GM12878 (cell line): ENCODE data around the gene LTB4R. TPM values are rescaled to one million over a fixed set of nuclear protein-coding genes. Genes with fewer than 3 reads are reported as not detected.

ENCODE experiments used
- ATAC-seq: fragments of 200-7000 bp; cut with Tn5 transposase; 3 replicates; pipeline ENCODE4 v1.9.1; 2020; ENCODE audit warnings: mild to moderate bottlenecking, moderate library complexity
- BruUV-seq: library from RNA; stranded (reverse); fragments of 400-500 nt; replicated peaks from 2 replicates; lab custom pipeline; 2021; lab: Mats Ljungman, UMichigan
- CTCF ChIA-PET: fragments of 300-600 bp; sonication (Branson Sonifier 250); formaldehyde crosslinking; extraction: SDS; loops from one replicate; lab custom pipeline; 2021; ENCODE audit warnings: inconsistent platforms; lab: Yijun Ruan, JAX
- POLR2A ChIA-PET: fragments of 350-600 bp; formaldehyde crosslinking; extraction: SDS; loops from one replicate; lab custom pipeline; 2021; ENCODE audit warnings: inconsistent platforms; lab: Charles Lee
- RAD21 ChIA-PET: fragments of 300-600 bp; sonication (Branson Sonifier 250); formaldehyde crosslinking; loops from one replicate; lab custom pipeline; 2023; ENCODE audit warnings: antibody characterized with exemption; ENCODE audit not compliant: unreplicated experiment; lab: Charles Lee
- SMC1A ChIA-PET: fragments of 300-600 bp; sonication (Branson Sonifier 250); formaldehyde crosslinking; loops from one replicate; lab custom pipeline; 2023; ENCODE audit not compliant: unreplicated experiment, uncharacterized antibody; lab: Charles Lee
- DNase-seq: peaks from one replicate; pipeline ENCODE4 v3.0.0-alpha.2; 2011; ENCODE audit warnings: low read depth, low spot score
- FAIRE-seq: peaks from 3 replicates; lab custom pipeline; 2011; peaks lifted over from hg19 to GRCh38; lab: Jason Lieb, UNC
- H2AFZ ChIP-seq: 2 replicates; pipeline ENCODE4 v1.6.0; 2011; ENCODE audit warnings: low read depth, low read length, control low read depth; ENCODE audit not compliant: control insufficient read depth
- H3K27ac ChIP-seq: 2 replicates; pipeline ENCODE4 v1.5.1; 2011; ENCODE audit warnings: control low read depth; ENCODE audit not compliant: control insufficient read depth, insufficient read depth
- H3K27me3 ChIP-seq, 2 experiments: replicated peaks in 1 of 2; 2 replicates each; pipeline versions ENCODE4 v1.6.0 to v1.6.1; 2011; ENCODE audit warnings: low read length in 1 of 2; ENCODE audit not compliant: control insufficient read depth in 2 of 2, insufficient read depth in 2 of 2
- H3K36me3 ChIP-seq, 2 experiments: 2 replicates each; pipeline ENCODE4 v1.5.1; 2011; ENCODE audit warnings: low read length in 1 of 2; ENCODE audit not compliant: control insufficient read depth in 2 of 2, insufficient read depth in 2 of 2
- H3K4me1 ChIP-seq: 2 replicates; pipeline ENCODE4 v1.6.1; 2011; ENCODE audit warnings: mild to moderate bottlenecking, low read length, moderate library complexity, mixed read lengths; ENCODE audit not compliant: control insufficient read depth, insufficient read depth
- H3K4me2 ChIP-seq: 2 replicates; pipeline ENCODE4 v1.6.0; 2011; ENCODE audit warnings: control low read depth; ENCODE audit not compliant: control insufficient read depth, insufficient read depth
- H3K4me3 ChIP-seq: fragments of 200-600 bp; sonication (generic); 2 replicates; pipeline ENCODE4 v1.5.1; 2016
- H3K79me2 ChIP-seq: 2 replicates; pipeline ENCODE4 v1.6.0; 2011; ENCODE audit warnings: low read length; ENCODE audit not compliant: control insufficient read depth, insufficient read depth
- H3K9ac ChIP-seq: 2 replicates; pipeline ENCODE4 v1.8.0; 2011; ENCODE audit warnings: low read length, control low read depth, mixed read lengths; ENCODE audit not compliant: control insufficient read depth, insufficient read depth
- H3K9me3 ChIP-seq: replicated peaks from 3 replicates; pipeline ENCODE4 v1.5.1; 2011; ENCODE audit warnings: mild to moderate bottlenecking, low read length; ENCODE audit not compliant: control insufficient read depth, insufficient read depth
- H4K20me1 ChIP-seq: 2 replicates; pipeline ENCODE4 v1.6.0; 2011; ENCODE audit not compliant: control insufficient read depth, insufficient read depth
- ATF3 ChIP-seq: IDR thresholded peaks from 2 replicates; pipeline ENCODE4 v1.6.1; 2011; ENCODE audit warnings: low read depth, mild to moderate bottlenecking, low read length, moderate library complexity, borderline replicate concordance; ENCODE audit errors: extremely low read depth
- CBX5 ChIP-seq: sonication (generic); IDR thresholded peaks from 2 replicates; pipeline ENCODE4 v1.6.1; 2016; ENCODE audit warnings: low read depth, moderate library complexity, mild to moderate bottlenecking, inconsistent platforms
- HCFC1 ChIP-seq: fragments of 150-350 bp; IDR thresholded peaks from 2 replicates; pipeline ENCODE4 v1.6.1; 2014; ENCODE audit warnings: low read length
- IKZF2 ChIP-seq, 2 experiments: fragments of 450-650 bp; IDR thresholded peaks; 2 replicates each; pipeline ENCODE4 v1.6.1; 2017; ENCODE audit warnings: mild to moderate bottlenecking in 2 of 2, moderate library complexity in 2 of 2
- KDM1A ChIP-seq: fragments of 200-600 bp; sonication (generic); IDR thresholded peaks from 2 replicates; pipeline ENCODE4 v1.6.1; 2016; ENCODE audit warnings: borderline replicate concordance
- MEF2B ChIP-seq: fragments of 450-650 bp; IDR thresholded peaks from 2 replicates; pipeline ENCODE4 v1.6.1; 2018; ENCODE audit warnings: mild to moderate bottlenecking, moderate library complexity; ENCODE audit not compliant: partially characterized antibody, poor library complexity, severe bottlenecking
- MTA2 ChIP-seq: fragments of 450-650 bp; IDR thresholded peaks from 2 replicates; pipeline ENCODE4 v1.6.1; 2016; ENCODE audit warnings: low read depth, mild to moderate bottlenecking, moderate library complexity
- POLR2A ChIP-seq: IDR thresholded peaks from 2 replicates; pipeline ENCODE4 v1.6.1; 2011; ENCODE audit warnings: low read depth, mild to moderate bottlenecking, low read length
- RAD21 ChIP-seq: IDR thresholded peaks from 2 replicates; pipeline ENCODE4 v1.6.1; 2011; ENCODE audit warnings: mild to moderate bottlenecking, low read depth, low read length, moderate library complexity; ENCODE audit not compliant: insufficient read depth
- RB1 ChIP-seq: fragments of 450-650 bp; formaldehyde crosslinking; IDR thresholded peaks from 2 replicates; pipeline ENCODE4 v1.6.1; 2017; ENCODE audit warnings: mild to moderate bottlenecking, borderline replicate concordance
- SMAD1 ChIP-seq: fragments of 450-650 bp; IDR thresholded peaks from 2 replicates; pipeline ENCODE4 v1.6.1; 2018; ENCODE audit warnings: mild to moderate bottlenecking, low read depth; ENCODE audit not compliant: partially characterized antibody
- SP1 ChIP-seq: IDR thresholded peaks from one replicate; pipeline ENCODE4 v1.6.1; 2011; ENCODE audit warnings: low read depth, low read length
- SPI1 ChIP-seq: IDR thresholded peaks from 2 replicates; pipeline ENCODE4 v1.6.1; 2011; ENCODE audit warnings: low read depth, mild to moderate bottlenecking, low read length, moderate library complexity, borderline replicate concordance; ENCODE audit not compliant: insufficient read depth
- WGBS: methylation state at CpG from one replicate; pipeline ENCODE4 v1.1.6; 2016; ENCODE audit warnings: low lambda C conversion rate; ENCODE audit not compliant: insufficient replicate concordance, insufficient coverage; ENCODE audit errors: missing lambda C conversion rate; 5-methylcytosine and 5-hydroxymethylcytosine counted together
- in situ Hi-C: fragments of 300-500 bp; cut with MboI; formaldehyde crosslinking; loops from 9 replicates; pipeline ENCODE4 v1.14.3; 2018; ENCODE audit warnings: mixed read lengths
- intact Hi-C: fragments of 100-400 bp; cut with micrococcal nuclease; formaldehyde crosslinking; loops from one replicate; pipeline ENCODE4 v1.14.2; 2022; ENCODE audit not compliant: unreplicated experiment
- polyA plus RNA-seq, 11 experiments: library from polyadenylated mRNA; depleted of rRNA in 4 of 11; unstranded in 6 of 11; stranded (reverse) in 5 of 11; fragments of >200 nt; fragmentation: Nextera tagmentation in 4 of 11; fragmentation: Illumina TruSeq in 1 of 11; extraction: Ambion mirVana in 4 of 11; extraction: Trizol in 1 of 11; gene quantifications; 1 replicate in 1 of 11; 2 replicates in 10 of 11; pipeline versions ENCODE4 v1.2.1 to v1.2.3, GENCODE V29; 2011 to 2016; ENCODE audit warnings: inconsistent platforms in 2 of 11, missing spikeins in 2 of 11, low read depth in 1 of 11
- total RNA-seq, 4 experiments: library from RNA; depleted of rRNA in 3 of 4; stranded (reverse); fragments of >200 nt in 3 of 4; fragmentation: Illumina TruSeq in 1 of 4; extraction: Trizol in 1 of 4; gene quantifications; 2 replicates each; pipeline versions ENCODE4 v1.2.1 to v1.2.3, GENCODE V29; 2013 to 2021
- TF ChIP-seq, protein P1 (sequence below): fragments of 450-650 bp; IDR thresholded peaks from 2 replicates; pipeline ENCODE4 v1.6.1; 2016; ENCODE audit warnings: mild to moderate bottlenecking, moderate library complexity, borderline replicate concordance
- TF ChIP-seq, protein P2 (sequence below): fragments of 450-650 bp; IDR thresholded peaks from 2 replicates; pipeline ENCODE4 v1.6.1; 2016; ENCODE audit warnings: mild to moderate bottlenecking
- TF ChIP-seq, protein P3 (sequence below): fragments of 150-350 bp; IDR thresholded peaks from 2 replicates; pipeline ENCODE4 v1.6.1; 2014; ENCODE audit warnings: mild to moderate bottlenecking, low read depth, low read length

The LTB4R gene
- total and polyA plus RNA-seq, 10 of the 15 experiments (the other 5 are each of a cell fraction or from before 2014, with no cell fraction given), result 1.2 to 14.0 (median 4.0) TPM

DNA sequence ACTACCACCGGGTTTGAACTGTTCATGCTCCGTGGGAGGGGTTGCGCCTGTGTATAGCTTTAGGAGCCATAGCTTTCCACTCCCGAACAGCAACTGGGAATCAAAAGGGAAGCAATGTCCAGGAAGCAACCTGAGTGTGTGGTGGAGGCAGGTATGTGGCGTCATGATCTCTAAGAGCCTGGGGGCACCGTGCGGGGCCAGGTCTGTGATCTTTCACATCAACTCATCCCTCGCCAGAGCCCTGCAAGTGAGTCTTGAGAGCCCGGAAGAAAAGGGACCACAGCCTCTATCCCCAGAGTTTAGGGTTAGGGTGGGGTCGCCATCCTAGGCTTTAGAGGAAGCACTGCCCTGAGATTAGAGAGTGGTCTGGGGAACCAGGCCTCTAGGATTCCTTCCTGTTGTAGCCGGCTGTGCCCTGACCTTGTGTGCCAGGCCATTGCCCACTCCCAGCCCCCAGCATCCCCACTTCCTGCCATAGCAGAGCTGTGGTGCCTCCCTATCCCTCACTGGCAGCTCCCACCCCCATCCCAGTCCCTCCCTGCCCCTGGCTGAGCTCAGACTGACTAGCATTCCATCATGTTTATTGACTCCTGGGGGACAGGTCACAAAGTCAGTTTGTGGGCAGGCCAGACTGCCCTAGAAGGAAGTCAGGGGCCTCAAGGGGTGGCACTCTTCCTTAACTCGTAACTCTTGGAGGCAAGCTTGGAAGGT is 24.3 kb downstream of the LTB4R start:
- FAIRE-seq (no peak), ATAC-seq (no peak), DNase-seq (no peak)
- no peak overlapping the region for H3K27ac ChIP-seq
- SMC1A ChIA-PET, result interaction anchor here (0.9 to 7.7 kb wide), 3 partner anchors 88 to 149 kb away, joined by 3 to 73 read pairs (median 4); partner anchors contain the start of gene KHNYN
- peaks cover 2 to 12% of the 10 kb centered on the region in 2 experiments; a peak in 3 of 4 replicates for H3K27me3 ChIP-seq
- CTCF ChIA-PET, result interaction anchor here (1.0 to 16.6 kb wide), 5 partner anchors 10 to 104 kb away, joined by 3 to 452 read pairs (median 8); partner anchors contain the start of genes CBLN3, KHNYN and SDR39U1
- POLR2A ChIA-PET, result interaction anchor here (0.6 to 4.0 kb wide), 2 partner anchors 23 to 95 kb away, joined by 3 to 42 read pairs; partner anchors contain the start of genes CBLN3 and KHNYN
- H2AFZ ChIP-seq, result no peak overlapping the region
- H3K4me1 ChIP-seq, result peaks cover 24% of the 10 kb centered on the region
- intact Hi-C loops, result no loop called here
- 80% methylated on average over 12 of the region's 12 CpGs for WGBS
- no TSS peak for BruUV-seq
- no peaks in the 10 kb centered on the region for H3K79me2 ChIP-seq
- H3K4me2 ChIP-seq, result no peak overlapping the region
- H4K20me1 ChIP-seq, result no peaks in the 10 kb centered on the region
- H3K4me3 ChIP-seq, result no peak overlapping the region
- no peaks in the 10 kb centered on the region; a peak in 1 of 4 replicates for H3K36me3 ChIP-seq
- H3K9ac ChIP-seq, result no peak overlapping the region
- TF ChIP-seq, protein P1, sequence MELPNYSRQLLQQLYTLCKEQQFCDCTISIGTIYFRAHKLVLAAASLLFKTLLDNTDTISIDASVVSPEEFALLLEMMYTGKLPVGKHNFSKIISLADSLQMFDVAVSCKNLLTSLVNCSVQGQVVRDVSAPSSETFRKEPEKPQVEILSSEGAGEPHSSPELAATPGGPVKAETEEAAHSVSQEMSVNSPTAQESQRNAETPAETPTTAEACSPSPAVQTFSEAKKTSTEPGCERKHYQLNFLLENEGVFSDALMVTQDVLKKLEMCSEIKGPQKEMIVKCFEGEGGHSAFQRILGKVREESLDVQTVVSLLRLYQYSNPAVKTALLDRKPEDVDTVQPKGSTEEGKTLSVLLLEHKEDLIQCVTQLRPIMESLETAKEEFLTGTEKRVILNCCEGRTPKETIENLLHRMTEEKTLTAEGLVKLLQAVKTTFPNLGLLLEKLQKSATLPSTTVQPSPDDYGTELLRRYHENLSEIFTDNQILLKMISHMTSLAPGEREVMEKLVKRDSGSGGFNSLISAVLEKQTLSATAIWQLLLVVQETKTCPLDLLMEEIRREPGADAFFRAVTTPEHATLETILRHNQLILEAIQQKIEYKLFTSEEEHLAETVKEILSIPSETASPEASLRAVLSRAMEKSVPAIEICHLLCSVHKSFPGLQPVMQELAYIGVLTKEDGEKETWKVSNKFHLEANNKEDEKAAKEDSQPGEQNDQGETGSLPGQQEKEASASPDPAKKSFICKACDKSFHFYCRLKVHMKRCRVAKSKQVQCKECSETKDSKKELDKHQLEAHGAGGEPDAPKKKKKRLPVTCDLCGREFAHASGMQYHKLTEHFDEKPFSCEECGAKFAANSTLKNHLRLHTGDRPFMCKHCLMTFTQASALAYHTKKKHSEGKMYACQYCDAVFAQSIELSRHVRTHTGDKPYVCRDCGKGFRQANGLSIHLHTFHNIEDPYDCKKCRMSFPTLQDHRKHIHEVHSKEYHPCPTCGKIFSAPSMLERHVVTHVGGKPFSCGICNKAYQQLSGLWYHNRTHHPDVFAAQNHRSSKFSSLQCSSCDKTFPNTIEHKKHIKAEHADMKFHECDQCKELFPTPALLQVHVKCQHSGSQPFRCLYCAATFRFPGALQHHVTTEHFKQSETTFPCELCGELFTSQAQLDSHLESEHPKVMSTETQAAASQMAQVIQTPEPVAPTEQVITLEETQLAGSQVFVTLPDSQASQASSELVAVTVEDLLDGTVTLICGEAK, result no peak
- no peak for TF ChIP-seq ATF3
- TF ChIP-seq POLR2A, result no peak
- no peak for TF ChIP-seq KDM1A
- TF ChIP-seq MTA2, result no peak
- TF ChIP-seq CBX5, result no peak
- TF ChIP-seq, protein P2, sequence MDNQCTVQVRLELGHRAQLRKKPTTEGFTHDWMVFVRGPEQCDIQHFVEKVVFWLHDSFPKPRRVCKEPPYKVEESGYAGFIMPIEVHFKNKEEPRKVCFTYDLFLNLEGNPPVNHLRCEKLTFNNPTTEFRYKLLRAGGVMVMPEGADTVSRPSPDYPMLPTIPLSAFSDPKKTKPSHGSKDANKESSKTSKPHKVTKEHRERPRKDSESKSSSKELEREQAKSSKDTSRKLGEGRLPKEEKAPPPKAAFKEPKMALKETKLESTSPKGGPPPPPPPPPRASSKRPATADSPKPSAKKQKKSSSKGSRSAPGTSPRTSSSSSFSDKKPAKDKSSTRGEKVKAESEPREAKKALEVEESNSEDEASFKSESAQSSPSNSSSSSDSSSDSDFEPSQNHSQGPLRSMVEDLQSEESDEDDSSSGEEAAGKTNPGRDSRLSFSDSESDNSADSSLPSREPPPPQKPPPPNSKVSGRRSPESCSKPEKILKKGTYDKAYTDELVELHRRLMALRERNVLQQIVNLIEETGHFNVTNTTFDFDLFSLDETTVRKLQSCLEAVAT, result no peak
- TF ChIP-seq SPI1, result no peak
- no peak for TF ChIP-seq SMAD1
- TF ChIP-seq IKZF2 (IDR thresholded peaks at IDR 0.05), result no peak
- TF ChIP-seq RB1, result no peak
- no peak for TF ChIP-seq MEF2B
- TF ChIP-seq HCFC1, result no peak
- TF ChIP-seq SP1, result no peak
- no peak for TF ChIP-seq RAD21
- TF ChIP-seq, protein P3, sequence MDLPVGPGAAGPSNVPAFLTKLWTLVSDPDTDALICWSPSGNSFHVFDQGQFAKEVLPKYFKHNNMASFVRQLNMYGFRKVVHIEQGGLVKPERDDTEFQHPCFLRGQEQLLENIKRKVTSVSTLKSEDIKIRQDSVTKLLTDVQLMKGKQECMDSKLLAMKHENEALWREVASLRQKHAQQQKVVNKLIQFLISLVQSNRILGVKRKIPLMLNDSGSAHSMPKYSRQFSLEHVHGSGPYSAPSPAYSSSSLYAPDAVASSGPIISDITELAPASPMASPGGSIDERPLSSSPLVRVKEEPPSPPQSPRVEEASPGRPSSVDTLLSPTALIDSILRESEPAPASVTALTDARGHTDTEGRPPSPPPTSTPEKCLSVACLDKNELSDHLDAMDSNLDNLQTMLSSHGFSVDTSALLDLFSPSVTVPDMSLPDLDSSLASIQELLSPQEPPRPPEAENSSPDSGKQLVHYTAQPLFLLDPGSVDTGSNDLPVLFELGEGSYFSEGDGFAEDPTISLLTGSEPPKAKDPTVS, result no peak
- RAD21 ChIA-PET, result interaction anchor here (1.1 to 3.2 kb wide), 3 partner anchors 12 to 96 kb away, joined by 3 to 7 read pairs (median 7); no protein-coding TSS in a partner anchor
- no peaks in the 10 kb centered on the region for H3K9me3 ChIP-seq
- in situ Hi-C loops, result no loop called here
